Type B pancreatic cell (in vitro differentiated cells): ENCODE data around the gene TMEM167B. TPM values are rescaled to one million over a fixed set of nuclear protein-coding genes. Genes with fewer than 3 reads are reported as not detected.

Experiments
- DNase-seq: peaks from one replicate; pipeline ENCODE4 v3.0.0; 2021; ENCODE audit warnings: mixed read lengths; ENCODE audit not compliant: unreplicated experiment; ENCODE audit errors: extremely low spot score
- H3K27ac Mint-ChIP-seq: 2 replicates; pipeline ENCODE4 v1.8.0; 2021; ENCODE audit warnings: mild to moderate bottlenecking, mixed read lengths
- H3K27me3 Mint-ChIP-seq: 2 replicates; pipeline ENCODE4 v1.8.0; 2021; ENCODE audit warnings: mixed read lengths
- H3K36me3 Mint-ChIP-seq: 2 replicates; pipeline ENCODE4 v1.8.0; 2021; ENCODE audit warnings: mixed read lengths
- H3K4me1 Mint-ChIP-seq: one replicate; pipeline ENCODE4 v1.8.0; 2021; ENCODE audit warnings: mixed read lengths; ENCODE audit not compliant: unreplicated experiment
- H3K4me3 Mint-ChIP-seq: 2 replicates; pipeline ENCODE4 v1.8.0; 2021; ENCODE audit warnings: mild to moderate bottlenecking, mixed read lengths
- H3K9me3 Mint-ChIP-seq: 2 replicates; pipeline ENCODE4 v1.8.0; 2021; ENCODE audit warnings: mixed read lengths
- total RNA-seq: library from RNA; stranded (reverse); gene quantifications from 2 replicates; pipeline ENCODE4 v1.2.1, GENCODE V29; 2021; ENCODE audit warnings: low replicate concordance
- TF ChIP-seq, protein P1 (sequence below): fragments of 200-600 bp; sonication (generic); conservative IDR thresholded peaks from 2 replicates; pipeline ENCODE4 v1.5.0; 2021; ENCODE audit warnings: antibody characterized with exemption, mild to moderate bottlenecking

TMEM167B gene
- total RNA-seq, 1 donor from 2014 or later = 29.6 TPM

DNA sequence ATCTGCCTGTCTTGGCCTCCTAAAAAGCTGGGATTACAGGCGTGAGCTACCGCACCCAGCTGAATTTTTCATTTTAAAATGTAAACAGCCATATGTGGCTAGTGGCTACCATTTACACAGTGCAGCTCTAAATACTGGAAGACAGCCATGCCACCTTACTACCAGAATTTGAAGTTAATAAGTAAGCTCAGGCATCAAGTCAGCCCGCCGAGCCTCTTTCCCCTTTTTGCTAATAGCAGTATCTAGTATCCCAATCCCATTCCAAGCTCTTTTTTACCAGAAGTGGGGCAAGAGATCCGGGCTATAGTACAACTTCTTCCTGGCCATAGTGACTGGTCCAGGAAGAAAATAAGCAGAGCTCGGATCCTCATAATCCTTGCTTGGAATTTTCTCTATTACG lies 29.9 kb upstream of the TMEM167B start:
- H3K36me3 Mint-ChIP-seq = no peaks in the 10 kb centered on the region
- H3K27ac Mint-ChIP-seq = no peak overlapping the region
- H3K27me3 Mint-ChIP-seq = no peaks in the 10 kb centered on the region
- no peak for DNase-seq
- H3K4me1 Mint-ChIP-seq = no peaks in the 10 kb centered on the region
- no peak overlapping the region for H3K4me3 Mint-ChIP-seq
- no peaks in the 10 kb centered on the region for H3K9me3 Mint-ChIP-seq
- TF ChIP-seq, protein P1, sequence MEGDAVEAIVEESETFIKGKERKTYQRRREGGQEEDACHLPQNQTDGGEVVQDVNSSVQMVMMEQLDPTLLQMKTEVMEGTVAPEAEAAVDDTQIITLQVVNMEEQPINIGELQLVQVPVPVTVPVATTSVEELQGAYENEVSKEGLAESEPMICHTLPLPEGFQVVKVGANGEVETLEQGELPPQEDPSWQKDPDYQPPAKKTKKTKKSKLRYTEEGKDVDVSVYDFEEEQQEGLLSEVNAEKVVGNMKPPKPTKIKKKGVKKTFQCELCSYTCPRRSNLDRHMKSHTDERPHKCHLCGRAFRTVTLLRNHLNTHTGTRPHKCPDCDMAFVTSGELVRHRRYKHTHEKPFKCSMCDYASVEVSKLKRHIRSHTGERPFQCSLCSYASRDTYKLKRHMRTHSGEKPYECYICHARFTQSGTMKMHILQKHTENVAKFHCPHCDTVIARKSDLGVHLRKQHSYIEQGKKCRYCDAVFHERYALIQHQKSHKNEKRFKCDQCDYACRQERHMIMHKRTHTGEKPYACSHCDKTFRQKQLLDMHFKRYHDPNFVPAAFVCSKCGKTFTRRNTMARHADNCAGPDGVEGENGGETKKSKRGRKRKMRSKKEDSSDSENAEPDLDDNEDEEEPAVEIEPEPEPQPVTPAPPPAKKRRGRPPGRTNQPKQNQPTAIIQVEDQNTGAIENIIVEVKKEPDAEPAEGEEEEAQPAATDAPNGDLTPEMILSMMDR = no peak

DNA sequence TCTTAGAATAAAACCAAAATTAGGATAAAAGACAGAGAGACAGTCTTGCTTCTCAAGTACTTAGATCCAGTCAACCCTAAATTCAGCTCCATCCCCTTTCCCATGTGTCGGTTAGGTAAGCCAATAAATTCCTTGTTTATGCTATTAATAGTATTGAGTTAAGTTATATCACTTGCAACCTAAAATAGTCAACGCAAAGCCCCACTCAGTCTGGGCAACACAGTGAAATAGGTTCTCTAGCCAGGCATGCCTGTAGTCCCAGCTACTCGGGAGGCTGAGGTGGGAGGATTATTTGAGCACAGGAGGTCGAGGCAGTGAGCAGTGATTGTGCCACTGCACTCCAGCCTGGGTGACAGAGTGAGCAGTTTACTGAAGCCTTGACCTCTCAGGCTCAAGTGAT lies 29.4 kb upstream of the TMEM167B start:
- Mint-ChIP-seq H3K4me1 (no peaks in the 10 kb centered on the region), H3K36me3 (no peaks in the 10 kb centered on the region), H3K27me3 (no peaks in the 10 kb centered on the region), H3K9me3 (no peaks in the 10 kb centered on the region), H3K27ac (no peak overlapping the region), H3K4me3 (no peak overlapping the region)
- no peak for DNase-seq
- TF ChIP-seq, protein P1 = no peak

DNA sequence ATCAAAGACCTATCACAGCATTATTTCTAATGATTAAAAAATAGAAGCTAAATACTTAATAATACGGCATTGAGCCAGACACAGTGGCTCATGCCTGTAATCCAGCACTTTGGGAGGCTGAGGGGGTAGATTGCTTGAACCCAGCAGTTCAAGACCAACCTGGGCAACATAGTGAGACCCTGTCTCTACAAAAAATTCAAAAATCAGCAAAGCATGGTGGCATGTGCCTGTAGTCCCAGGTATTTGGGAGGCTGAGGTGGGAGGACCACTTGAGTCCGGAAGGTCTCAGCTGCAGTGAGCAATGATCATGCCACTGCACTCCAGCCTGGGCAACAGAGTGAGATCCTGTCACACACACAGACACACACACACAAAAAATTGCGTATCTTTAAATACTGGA lies 25.4 kb upstream of the TMEM167B start:
- Mint-ChIP-seq H3K4me1 (no peaks in the 10 kb centered on the region), H3K4me3 (no peak overlapping the region)

DNA sequence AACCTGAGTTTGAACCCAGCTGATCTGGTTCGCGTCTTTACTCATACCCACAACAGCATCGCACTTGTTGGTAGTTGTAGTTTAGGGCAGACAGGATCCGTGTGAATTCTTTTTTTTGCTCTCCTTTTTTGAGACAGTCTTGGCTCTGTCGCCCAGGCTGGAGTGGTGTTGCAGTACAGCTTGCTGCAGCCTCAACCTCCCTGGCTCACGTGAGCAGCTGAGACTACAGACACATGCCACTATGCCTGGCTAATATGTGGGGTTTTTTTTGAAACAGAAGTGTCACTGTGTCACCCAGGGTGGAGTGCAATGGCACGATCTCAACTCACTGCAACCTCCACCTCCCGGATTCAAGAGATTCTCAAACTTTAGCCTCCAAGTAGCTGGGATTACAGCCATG lies 22.7 kb upstream of the TMEM167B start:
- no peaks in the 10 kb centered on the region for H3K4me1 Mint-ChIP-seq
- no peak overlapping the region for H3K27ac Mint-ChIP-seq
- H3K9me3 Mint-ChIP-seq = no peaks in the 10 kb centered on the region
- peaks cover 15% of the 10 kb centered on the region for H3K36me3 Mint-ChIP-seq
- TF ChIP-seq, protein P1 = no peak
- no peaks in the 10 kb centered on the region for H3K27me3 Mint-ChIP-seq
- DNase-seq = no peak
- H3K4me3 Mint-ChIP-seq = no peak overlapping the region

More for the DNA sequence above, 25.4 kb upstream of the TMEM167B start:
- TF ChIP-seq, protein P1 = no peak
- Mint-ChIP-seq H3K9me3 (no peaks in the 10 kb centered on the region), H3K36me3 (peaks cover 7% of the 10 kb centered on the region), H3K27me3 (no peaks in the 10 kb centered on the region), H3K27ac (no peak overlapping the region)
- DNase-seq = no peak

DNA sequence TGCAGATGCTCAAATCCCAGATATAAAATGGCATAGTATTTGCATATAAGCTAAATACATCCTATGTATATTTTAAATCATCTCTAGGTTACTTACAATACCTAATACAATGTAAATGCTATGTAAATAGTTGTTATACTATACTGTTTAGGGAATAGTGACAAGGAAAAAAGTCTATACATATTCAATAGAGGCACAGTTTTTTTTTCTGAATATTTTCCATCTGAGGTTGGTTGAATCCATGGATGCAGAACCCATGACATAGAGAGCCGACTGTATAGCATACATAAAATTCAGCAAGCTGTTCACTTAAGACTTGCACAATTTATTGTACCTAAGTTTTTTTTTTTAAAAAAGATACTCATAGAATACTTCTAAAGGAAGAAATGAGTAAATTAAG lies 21.3 kb upstream of the TMEM167B start:
- H3K27me3 Mint-ChIP-seq = no peaks in the 10 kb centered on the region
- H3K27ac Mint-ChIP-seq = no peak overlapping the region
- H3K36me3 Mint-ChIP-seq = peaks cover 16% of the 10 kb centered on the region
- H3K4me3 Mint-ChIP-seq = no peak overlapping the region
- no peaks in the 10 kb centered on the region for H3K4me1 Mint-ChIP-seq
- no peak for DNase-seq
- TF ChIP-seq, protein P1 = no peak
- H3K9me3 Mint-ChIP-seq = no peaks in the 10 kb centered on the region
